Measurements from ENCODE around the gene PBXIP1. TPM values are rescaled to one million over a fixed set of nuclear protein-coding genes. Genes with fewer than 3 reads are reported as not detected.
A peak's percentile ranks its signal among the peaks of the same experiment; 100 is the strongest.

Gene PBXIP1
- total RNA-seq, 1 experiment from 2014 or later: 21.6 TPM

DNA sequence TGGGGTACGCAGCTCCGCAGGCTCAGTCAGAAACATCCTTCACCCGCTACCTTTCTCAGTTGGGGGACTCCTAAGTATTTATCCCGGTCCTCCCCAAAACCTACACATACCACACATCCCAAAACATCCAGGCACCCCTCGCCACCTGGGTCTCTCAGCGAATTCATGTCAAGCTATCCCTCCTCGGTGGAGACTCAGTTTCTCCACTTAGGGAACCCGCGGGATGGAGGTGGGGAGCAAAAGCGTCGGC, 45.5 kb upstream of the PBXIP1 start:
- H3K27me3 ChIP-seq (ENCODE audit: insufficient read depth, low read length): no peaks in the 10 kb centered on the region
- H3K14ac ChIP-seq (ENCODE audit: insufficient read depth, low read length): no peak overlapping the region
- H3K9me3 ChIP-seq (ENCODE audit: control insufficient read depth, low read depth, low read length): no peaks in the 10 kb centered on the region
- no peak overlapping the region for H2AFZ ChIP-seq (ENCODE audit: low read length)
- no peak overlapping the region for H2AK5ac ChIP-seq (ENCODE audit: insufficient read length, low read length)
- no peak overlapping the region for H2BK15ac ChIP-seq (ENCODE audit: low read depth, low read length)
- H4K5ac ChIP-seq (ENCODE audit: insufficient read length, low read depth, low read length): no peak overlapping the region
- no peak overlapping the region for H3K18ac ChIP-seq (ENCODE audit: insufficient read length, low read depth, low read length)
- no peak overlapping the region for H4K8ac ChIP-seq (replicated peaks; ENCODE audit: insufficient read length, low read depth, low read length)
- DNase-seq: no peak
- H3K79me1 ChIP-seq (ENCODE audit: insufficient read depth, low read depth, low read length, poor library complexity, severe bottlenecking): no peaks in the 10 kb centered on the region
- peaks cover 0 to 2% of the 10 kb centered on the region in 2 experiments; a peak in 3 of 5 replicates for H3K9me3 Mint-ChIP-seq
- H3K4me2 ChIP-seq (ENCODE audit: insufficient read depth, insufficient read length, low read length): peak overlapping the region; percentile 90
- no peaks in the 10 kb centered on the region; a peak in 2 of 7 replicates for H3K36me3 Mint-ChIP-seq (ENCODE audit: insufficient read depth in 1 of 3, low read depth in 3 of 3)
- no peak overlapping the region for H3K56ac ChIP-seq (ENCODE audit: insufficient read length, low read depth, low read length)
- H4K20me1 ChIP-seq (ENCODE audit: control insufficient read depth, insufficient read depth, insufficient read length): no peaks in the 10 kb centered on the region
- H2BK5ac ChIP-seq (ENCODE audit: insufficient read length, low read length): no peak overlapping the region
- no peak overlapping the region for H3K4ac ChIP-seq (ENCODE audit: low read depth, low read length)
- H3K4me1 ChIP-seq (ENCODE audit: insufficient read depth, low read length): peaks cover 5% of the 10 kb centered on the region; the same call in 1 of the 2 replicates
- H3K4me1 Mint-ChIP-seq: peaks cover 29 to 43% of the 10 kb centered on the region in 2 experiments
- no peak overlapping the region for H3K23ac ChIP-seq (ENCODE audit: insufficient read length, low read depth, low read length)
- H3K27me3 Mint-ChIP-seq (ENCODE audit: low read depth): peaks cover 3% of the 10 kb centered on the region
- TF ChIP-seq, protein P1, sequence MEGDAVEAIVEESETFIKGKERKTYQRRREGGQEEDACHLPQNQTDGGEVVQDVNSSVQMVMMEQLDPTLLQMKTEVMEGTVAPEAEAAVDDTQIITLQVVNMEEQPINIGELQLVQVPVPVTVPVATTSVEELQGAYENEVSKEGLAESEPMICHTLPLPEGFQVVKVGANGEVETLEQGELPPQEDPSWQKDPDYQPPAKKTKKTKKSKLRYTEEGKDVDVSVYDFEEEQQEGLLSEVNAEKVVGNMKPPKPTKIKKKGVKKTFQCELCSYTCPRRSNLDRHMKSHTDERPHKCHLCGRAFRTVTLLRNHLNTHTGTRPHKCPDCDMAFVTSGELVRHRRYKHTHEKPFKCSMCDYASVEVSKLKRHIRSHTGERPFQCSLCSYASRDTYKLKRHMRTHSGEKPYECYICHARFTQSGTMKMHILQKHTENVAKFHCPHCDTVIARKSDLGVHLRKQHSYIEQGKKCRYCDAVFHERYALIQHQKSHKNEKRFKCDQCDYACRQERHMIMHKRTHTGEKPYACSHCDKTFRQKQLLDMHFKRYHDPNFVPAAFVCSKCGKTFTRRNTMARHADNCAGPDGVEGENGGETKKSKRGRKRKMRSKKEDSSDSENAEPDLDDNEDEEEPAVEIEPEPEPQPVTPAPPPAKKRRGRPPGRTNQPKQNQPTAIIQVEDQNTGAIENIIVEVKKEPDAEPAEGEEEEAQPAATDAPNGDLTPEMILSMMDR (conservative IDR thresholded peaks at IDR 0.05): no peak
- no peak overlapping the region for H3K27ac ChIP-seq (ENCODE audit: insufficient read length, low read depth, low read length)
- no peak overlapping the region for H3K9ac ChIP-seq (ENCODE audit: extremely low read depth, insufficient read length, low read length)
- H3K23me2 ChIP-seq (ENCODE audit: insufficient read length, low read depth, low read length, poor library complexity, severe bottlenecking): peaks cover 26% of the 10 kb centered on the region
- peak overlapping the region; percentile 93 to 97 for H3K4me3 Mint-ChIP-seq
- peak overlapping the region in 1 of 3 experiments; percentile 84; a peak in 2 of 7 replicates for H3K27ac Mint-ChIP-seq
- no peaks in the 10 kb centered on the region; the same call in 1 of the 2 replicates for H3K79me2 ChIP-seq (ENCODE audit: insufficient read depth, low read length)
- H2BK12ac ChIP-seq (ENCODE audit: insufficient read length, low read depth, low read length): no peak overlapping the region
- no peak overlapping the region for H4K91ac ChIP-seq (ENCODE audit: insufficient read length, low read depth, low read length)
- WGBS (ENCODE audit: extremely low coverage, insufficient read length, low lambda C conversion rate): no CpG with 5 or more reads among the region's 11 CpGs
- H3T11ph ChIP-seq (ENCODE audit: low read length): no peak overlapping the region
- no peak overlapping the region for H2BK20ac ChIP-seq (ENCODE audit: low read depth, low read length, poor library complexity, severe bottlenecking)
- H2BK120ac ChIP-seq (ENCODE audit: low read depth, low read length, poor library complexity, severe bottlenecking): no peak overlapping the region

All from H9 (cell line).